EH (cell line): Measurements from ENCODE around the gene NWD2.

Experiments
- DNase-seq: peaks from one replicate; pipeline ENCODE4 v3.0.0-alpha.2; 2015; ENCODE audit warnings: low read depth

The NWD2 gene

DNA sequence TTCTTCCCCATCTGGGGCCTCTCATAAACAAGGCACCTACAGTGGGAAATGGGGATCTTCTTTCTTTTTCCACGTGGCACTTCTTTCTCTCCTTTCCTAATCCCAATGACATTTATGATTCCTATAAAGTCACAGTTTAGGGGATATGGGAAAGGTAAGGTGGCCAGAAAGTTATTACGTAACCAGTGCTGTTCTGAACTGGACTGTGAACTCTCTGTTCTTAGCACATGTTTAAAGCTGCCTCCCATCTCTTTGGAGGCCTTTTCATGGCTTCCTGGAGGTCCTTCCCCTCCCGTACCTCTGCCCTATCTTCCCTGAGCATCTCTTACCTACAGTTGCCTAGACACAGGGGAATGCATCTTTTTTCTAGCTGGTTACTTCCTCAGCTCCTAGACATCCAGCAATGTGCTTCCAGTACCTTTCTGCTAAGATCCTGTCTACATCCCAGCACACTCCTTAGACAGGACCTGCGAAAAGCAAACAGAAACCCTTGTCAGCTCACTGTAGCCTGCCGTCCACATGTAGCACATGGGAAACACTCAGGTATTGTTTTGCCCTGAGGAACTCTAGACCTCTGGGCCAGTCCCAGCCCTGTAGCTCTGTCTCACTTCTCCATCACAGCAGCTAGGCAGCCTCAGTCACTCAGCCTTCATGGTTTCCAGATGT lies 195.4 kb downstream of the NWD2 start:
- DNase-seq, result no peak

DNA sequence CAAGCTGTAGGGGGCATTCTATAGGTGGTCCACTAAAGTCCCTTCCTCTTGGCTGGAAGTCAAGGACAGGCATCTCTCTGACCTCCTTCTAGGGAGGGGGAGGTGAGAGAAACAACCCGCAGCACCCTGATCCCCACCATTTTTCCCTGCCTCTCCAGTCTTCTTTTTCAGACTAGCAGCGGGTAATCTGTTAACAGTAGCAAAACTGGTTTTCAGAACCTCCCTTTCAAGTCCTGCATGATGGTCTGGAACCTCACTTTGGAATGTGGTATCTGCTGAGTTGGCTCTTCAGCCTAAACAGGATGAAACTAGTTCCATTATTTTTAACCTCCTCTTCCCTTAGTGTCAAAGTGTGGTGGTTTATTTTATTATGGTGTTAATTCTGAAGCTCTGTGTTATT lies 196.0 kb downstream of the NWD2 start:
- DNase-seq, result no peak

DNA sequence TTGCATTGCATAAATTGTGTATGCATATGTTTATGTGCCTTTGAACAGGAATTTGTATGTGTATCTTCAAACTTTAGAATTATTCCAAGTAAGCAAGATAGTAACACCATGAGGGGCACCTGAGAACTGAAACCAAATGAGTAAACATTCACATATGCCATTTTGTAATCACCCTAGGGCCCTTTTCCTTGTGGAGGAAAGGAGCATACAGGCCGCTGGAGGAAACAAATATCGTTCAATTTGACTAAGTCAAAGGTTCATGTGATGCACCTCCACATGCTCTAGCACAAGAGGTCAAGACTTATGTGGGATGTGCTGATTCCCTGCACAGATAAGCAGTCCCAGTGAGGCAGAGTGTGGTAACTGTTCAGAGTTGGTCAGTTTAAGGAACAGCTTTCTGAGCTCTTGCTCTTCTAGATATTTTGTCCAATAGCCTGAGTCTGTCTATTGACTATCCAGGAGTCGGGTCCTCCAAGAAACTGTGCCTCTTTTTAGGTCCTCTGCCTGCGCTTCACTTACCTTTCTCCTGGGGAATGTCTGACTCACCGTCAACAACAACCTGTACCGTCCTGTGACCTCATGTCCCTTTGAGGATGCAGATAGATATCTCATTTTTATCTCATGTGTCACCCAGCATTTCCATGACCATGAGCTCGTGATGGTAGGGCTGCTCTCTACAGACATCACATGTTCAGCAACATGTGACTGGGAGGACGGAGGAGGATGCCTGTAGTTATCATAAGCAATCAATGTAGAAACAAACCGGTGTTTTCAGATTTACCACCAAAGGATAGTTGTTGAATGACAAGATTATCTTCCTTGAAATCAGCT lies 196.9 kb downstream of the NWD2 start:
- DNase-seq, result no peak

DNA sequence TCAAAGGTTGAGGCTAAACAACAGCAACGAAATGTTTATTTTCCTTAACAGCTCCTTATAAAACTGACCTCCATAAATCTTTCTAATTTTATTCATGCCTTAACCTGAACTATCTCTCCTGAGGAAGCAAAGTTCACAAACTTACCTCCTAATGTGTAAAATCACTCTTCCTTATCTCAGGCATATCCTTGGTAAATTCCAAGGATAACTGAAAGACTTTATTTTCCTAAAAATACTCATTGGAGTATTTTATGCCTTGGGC lies 197.4 kb downstream of the NWD2 start:
- no peak for DNase-seq

DNA sequence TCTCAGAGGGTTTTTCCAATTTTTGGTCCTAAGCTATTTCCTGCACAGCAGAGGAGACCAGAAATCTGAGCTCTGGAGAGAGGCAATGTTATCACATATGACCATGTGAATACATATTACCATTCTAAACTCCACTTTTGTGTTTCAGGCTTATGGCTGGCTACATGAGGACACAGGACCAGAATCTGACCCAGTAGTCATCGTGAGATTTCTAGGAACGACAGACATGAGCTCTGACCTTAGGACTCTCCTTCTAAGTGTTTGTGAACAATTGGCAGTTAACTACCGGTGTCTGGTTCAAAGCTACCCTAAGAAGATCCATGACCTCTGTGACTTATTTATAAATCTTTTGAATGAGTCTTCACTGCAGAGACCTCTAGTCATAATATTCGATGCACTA lies 198.6 kb downstream of the NWD2 start:
- no peak for DNase-seq

DNA sequence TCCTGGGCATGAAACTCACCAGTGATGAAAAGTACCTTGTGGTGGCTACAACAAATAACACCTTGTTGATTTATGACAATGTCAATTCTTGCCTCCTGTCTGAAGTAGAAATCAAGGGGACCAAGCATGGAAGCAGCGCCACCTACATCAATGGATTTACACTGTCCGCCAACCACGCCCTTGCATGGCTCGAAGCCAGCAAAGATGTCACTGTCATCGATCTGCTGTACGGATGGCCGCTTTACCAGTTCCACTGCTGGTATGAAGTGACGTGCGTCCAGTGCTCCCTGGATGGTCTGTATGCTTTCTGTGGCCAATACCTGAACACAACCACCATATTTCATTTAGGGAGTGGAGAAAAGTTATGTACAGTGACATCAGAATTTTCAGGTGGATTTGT lies 200.5 kb downstream of the NWD2 start:
- DNase-seq, result no peak

DNA sequence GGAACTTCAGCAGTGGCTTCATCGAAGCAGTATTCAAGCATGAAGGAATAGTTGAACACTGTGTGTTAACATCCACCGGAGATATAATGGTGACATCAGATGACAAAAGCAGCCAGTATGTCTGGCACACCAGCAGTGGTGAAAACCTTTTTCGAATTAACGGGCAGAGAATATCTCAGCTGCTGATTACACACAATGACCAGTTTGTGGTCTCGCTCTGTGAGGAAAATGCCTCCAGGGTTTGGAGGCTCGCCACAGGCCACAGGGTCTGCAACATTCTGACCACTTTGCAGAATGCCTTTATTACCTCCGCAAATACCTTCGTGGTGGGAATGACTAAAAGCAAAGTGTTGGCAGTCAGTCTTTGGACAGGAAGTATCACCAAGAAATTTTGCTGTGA lies 201.5 kb downstream of the NWD2 start:
- DNase-seq, result no peak

DNA sequence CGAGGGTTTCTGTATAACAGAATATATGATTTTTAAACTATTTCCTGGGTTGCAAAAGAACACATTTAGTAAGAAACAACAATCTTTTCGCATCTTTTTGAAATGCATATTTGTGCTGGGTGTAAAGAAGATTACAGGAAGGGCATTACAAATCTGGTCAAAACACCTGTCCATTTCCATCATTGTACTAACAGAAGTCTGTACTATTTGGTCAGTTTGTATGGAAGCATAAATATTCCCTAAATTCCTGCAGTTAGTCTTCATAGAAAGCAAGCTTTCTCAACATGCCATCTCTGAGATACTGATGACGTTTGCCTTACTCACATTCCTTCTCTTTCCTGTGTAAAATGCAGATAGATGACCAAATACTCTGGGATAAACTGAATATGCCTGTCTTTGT lies 203.3 kb downstream of the NWD2 start:
- no peak for DNase-seq

DNA sequence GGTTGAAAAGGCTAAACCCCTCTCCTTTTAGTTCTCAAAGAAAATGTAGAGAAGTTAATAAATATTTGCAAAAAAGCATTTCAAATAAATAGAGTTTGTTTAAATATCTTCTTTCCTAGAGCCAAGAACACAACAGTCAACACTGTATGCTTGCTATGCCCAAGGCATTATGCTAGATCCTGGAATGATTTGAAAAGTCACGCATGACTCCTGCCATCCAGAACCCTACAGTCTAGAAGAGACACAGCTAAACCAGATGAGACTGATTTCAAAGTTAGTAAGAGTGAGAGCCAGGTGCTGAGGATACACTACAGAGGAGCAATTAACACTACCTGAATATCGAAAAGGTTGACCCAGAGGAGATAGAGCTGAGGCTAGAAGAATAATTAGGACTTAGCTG lies 205.8 kb downstream of the NWD2 start:
- no peak for DNase-seq

DNA sequence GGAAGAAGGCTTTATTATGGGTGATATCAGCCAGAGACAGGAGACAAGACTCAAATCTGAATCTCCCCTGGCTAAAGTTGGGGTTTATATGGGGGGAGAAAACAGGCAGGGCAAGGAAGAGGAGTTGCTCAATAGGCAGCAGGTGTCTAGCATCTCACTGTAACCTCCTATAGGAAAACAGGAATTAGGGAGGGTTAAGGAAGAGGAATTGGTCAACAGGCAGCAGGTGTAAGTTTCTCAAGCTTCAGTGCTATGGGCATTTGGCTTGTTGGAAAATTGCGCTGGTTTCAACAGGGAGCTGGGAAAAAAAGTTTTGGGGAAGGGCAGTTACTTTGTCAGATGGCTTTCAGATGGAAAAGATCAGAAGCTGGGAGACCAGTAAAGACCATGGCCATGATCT lies 206.4 kb downstream of the NWD2 start:
- DNase-seq, result no peak

DNA sequence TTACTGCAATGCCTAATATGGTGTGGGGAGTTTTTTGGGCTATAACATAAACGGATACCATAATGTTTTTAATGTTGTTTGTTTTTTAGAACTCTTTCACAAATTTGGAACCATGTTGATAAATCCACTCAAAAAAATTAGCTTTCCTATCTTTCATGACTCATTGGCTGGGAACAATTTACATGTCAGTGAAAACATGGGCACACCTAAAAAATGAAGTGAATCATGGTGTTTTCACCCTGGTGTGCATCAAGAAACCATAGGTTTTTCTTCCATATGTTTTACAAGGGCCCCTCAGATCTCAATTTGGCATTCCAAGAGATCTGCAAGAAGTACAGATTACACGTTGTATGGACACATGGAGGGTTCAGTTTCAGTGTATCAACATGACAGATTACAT lies 207.1 kb downstream of the NWD2 start:
- DNase-seq, result no peak

DNA sequence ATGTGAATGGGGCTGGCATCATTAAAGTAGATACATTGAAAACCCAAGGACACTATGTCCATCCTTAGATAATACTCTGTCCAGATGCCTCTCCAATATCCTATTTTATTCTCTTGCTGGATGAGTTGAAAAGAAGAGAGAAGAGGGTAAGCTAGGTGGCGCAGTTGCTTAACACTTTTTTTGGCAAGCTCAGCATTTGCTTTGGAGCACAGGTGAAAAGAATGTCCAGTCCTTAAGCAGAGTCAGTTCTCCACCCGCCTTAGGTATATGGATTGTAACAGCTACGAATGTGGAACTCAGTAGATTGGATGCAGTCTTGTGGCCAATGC lies 208.4 kb downstream of the NWD2 start:
- peak; percentile 36 for DNase-seq

DNA sequence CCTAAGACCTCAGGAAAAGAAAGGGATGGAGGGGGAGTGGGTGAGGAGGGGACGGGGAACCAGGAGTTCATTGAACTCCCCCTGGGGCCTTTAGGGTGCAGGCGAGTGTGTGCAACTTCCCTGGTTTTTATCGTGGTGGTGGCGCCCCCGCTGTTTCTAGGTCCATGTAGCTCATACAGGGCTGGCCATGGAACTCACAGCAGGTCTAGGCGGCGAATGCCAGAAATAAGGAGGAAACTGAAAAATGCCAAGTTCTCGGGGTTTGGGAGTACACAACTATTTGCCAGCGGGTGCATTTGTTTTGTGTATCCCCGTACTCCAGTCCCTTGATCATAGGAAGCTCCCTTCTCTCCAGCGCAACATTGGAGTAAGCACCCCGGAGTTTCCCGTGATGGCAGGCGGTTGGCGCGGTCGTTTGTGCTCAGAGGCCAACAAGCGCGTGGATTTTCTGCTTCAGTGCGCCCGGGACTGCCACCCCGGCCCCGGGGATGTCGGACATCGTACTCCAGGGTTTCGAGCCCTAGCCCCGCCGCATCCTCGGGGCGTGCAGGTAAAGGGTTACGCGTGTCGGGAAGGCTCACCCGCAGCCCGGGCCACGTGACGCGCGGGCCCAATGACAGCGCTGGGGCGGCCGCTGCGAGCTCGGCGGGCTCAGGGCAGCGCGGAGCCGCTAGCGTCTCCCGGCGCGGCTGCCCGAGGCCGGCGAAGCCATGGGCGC lies 208.9 kb downstream of the NWD2 start:
- DNase-seq, result peak; percentile 2

DNA sequence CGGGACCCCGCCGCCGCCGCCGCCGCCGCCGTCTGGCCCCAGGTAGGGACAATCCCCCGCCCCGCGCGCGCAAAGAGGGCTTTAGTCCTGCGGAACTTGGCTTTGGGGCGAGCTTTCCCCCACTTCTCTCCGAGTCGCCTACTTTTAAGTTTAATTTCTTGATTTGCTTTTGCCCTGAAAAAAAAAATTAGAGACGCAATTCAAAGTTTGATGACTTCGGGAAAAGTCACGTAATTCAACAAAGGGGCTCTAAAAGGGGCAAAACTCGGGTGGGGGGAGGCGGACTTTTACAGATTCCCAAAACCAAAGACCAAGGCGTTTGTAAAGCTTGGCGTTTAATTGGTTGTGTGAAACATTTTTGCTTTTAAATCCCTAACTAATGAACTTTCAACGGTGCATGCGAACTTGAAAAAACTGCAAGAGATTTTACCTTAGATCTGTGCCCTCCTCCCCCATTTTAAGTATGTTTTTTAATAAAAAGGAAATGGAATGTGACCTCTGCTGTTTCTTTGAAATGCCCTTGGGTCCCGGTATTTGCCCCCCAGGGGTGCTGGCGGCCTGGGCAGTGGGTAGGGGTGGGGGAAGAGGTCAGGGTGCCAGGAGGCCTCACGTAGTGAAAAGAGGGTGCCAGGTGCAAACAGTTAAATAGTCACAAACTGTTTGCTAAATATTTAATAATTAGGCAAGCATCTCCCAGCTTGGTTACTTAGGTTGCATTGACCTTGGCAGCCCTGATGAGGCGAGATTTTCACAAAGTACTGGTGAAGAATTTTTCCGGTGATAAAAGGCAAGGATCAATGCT lies 209.7 kb downstream of the NWD2 start:
- no peak for DNase-seq

DNA sequence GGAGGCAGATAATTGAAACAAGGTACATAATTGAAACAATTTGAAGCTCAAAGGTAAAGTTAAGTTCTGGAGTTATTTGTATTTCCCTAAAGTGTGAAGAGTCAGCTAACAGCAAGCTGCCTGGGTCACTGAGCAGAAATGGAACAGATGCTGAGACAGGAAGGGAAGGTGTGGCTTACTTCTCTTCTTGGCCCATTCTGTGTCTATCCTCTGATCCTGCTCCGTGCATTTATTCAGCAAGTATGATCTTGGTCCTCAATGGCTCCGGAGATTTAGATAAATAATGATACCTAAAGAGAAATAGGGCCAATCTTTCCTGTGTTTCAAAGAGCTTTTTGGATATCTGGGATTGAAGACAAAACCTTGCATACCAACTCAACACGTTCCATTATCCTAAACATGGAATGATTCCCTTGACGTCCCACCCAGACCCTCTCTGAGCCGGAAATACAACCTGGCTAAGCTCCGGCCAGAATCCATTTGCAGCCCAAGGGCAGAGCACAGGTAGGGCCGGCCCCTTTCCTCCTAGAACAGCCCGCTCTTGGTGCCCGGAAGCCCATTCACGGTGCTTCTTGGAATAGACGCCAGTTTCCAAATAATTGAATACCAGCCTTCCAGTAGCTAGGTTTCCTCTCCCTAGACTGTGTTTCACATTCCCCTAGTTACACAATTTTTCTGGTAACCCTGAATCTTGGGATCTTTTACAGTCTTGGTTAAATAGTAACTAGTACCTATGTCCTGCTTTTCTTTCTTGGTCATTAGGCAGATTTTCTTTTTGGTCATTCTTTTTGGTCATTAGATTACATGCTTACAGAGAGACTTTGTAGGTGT lies 211.0 kb downstream of the NWD2 start:
- no peak for DNase-seq

DNA sequence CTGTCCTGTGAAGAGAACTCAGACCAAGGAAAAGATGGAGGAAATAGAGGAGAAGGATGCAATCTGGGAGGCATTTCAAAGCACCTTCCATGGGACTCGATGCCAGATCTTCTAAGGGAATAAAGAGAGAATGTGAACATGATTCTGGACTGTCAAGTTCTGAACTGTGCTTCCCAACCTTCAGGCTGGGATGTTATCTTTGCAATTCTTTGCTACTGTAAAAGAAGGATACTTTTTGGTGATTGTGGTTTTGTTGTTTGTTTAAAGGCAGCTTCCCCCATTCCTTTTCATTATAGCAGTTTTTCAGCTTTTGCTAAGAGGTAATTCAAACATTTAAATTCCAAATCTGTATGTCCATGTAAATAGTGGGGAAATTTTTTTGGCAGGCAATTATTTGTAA lies 217.3 kb downstream of the NWD2 start:
- no peak for DNase-seq

DNA sequence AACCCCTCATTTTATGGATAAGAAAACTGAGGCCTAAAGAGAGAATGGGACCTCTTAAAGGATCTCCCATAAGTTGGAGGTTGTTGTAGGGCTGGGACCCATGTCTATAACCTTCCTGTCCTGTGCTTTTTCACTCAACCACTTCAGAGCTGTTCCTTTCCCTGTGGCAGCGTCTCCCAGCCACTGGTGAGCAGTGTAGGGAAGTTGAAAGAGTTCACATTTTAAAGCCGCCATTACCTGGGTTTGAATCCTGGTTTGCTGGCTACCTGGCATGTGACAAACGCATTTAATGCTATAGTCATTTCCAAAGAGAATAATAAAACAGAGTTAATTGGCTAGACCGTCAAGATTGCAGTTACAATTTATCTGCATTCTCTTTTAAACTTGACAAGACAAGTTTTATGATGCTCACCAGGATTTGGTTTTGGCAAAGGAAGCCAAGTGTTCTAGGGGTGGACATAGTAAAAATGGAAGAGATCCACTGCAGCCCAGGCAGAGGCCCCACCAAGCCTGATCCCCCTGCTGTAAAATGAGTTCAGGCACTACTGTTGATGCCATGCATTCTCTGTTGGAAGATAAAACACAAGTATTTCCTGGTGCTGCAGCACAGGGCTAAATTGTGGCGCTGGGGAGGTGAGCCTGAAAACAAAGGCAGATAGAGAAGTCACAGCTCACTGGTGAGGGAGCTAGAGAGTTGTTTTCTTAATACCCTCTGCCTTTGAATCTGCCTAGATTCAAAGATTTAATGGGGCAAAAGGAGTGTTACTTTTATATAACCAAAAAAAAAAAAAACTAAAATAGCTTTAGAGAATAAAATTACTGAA lies 218.7 kb downstream of the NWD2 start:
- DNase-seq, result no peak

DNA sequence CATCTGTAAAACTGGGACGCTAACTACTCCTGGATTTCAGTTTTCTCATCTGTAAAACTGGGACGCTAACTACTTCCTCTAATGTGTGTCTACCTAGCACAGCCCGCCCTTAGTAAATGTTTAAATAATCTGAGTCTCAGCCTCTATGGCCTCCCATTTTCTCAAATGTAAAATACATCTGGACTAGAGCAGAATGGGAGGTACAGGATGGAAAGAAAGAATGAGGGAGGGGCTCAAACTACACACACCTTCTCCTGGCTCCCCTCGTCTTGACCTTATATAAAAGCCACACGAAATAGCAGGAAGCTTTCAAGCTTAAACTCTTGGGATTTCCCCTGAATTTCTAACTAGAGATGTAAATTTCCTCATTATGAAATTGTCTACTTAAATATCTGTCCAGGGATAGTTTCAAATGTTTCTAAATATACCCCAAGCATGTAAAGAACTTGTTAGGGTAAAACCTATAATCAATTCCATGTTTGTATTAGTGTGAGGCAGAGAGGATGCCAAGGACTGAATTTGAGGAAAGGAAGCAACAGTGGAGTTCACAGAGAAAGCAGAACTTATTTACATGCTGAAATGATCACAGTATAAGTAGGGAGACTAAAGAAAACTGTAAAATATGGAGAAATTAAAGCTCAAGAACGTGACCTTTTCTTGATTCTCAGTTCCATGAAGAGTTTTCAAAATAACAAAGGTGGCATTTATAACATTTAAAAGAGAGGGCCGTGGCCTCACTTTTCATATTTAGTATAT lies 220.0 kb downstream of the NWD2 start:
- no peak for DNase-seq

DNA sequence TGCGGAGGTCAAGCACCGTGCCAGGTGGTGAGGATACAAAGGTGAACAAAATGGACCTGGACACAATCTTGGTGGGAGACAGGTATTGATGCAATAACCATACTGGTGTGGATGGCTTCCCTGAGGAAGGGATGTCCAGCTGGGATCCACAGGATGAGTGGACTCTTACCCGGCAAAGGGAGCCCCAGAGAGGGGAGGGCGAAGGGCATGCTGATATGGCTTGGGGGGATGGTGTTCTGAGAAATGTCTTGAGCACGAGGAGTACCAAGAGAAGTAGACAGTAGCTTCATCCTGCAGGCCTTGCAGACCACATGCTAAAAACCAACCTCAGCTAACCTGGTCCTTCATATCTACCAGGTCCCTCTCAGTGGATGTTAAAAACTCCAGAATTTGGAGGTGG lies 220.8 kb downstream of the NWD2 start:
- no peak for DNase-seq

DNA sequence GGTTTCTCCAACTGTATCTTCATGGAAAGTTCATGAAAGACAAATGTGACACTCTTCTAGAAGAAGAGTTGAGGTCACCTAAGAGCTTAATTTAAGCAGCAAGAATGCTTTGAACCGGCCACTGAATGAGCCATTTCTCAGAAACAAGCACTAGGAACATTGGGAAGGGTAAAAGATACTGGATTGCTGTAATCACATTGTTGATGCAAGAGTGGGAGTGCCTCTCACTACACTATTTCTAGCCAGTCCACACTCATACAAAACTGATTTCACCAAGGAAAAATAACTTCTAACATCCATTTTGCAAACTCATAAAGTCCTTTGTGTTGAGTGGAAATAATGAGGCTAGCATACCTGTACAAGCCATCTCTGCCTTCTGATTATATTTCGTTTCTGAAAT lies 221.3 kb downstream of the NWD2 start:
- no peak for DNase-seq
